Adipocyte (in vitro differentiated cells): ENCODE results near the gene H1-8.

Source experiments
- DNase-seq: peaks from one replicate; pipeline ENCODE4 v3.0.0-alpha.2; 2015; ENCODE audit warnings: low read depth
- H3K27me3 ChIP-seq: replicated peaks from 2 replicates; pipeline ENCODE4 v1.7.0; 2013; ENCODE audit warnings: mild to moderate bottlenecking, low read length, moderate library complexity; ENCODE audit not compliant: control insufficient read depth, insufficient read depth
- H3K36me3 ChIP-seq: 2 replicates; pipeline ENCODE4 v1.7.0; 2013; ENCODE audit warnings: low read length, mild to moderate bottlenecking, moderate library complexity; ENCODE audit not compliant: control insufficient read depth, insufficient read depth, severe bottlenecking
- H3K4me1 ChIP-seq: 2 replicates; pipeline ENCODE4 v1.7.0; 2013; ENCODE audit warnings: mild to moderate bottlenecking, low read length, moderate library complexity; ENCODE audit not compliant: control insufficient read depth, insufficient read depth
- H3K4me3 ChIP-seq: 2 replicates; pipeline ENCODE4 v1.7.0; 2013; ENCODE audit warnings: mild to moderate bottlenecking, low read length, moderate library complexity
- H3K9ac ChIP-seq: 2 replicates; pipeline ENCODE4 v1.7.0; 2013; ENCODE audit warnings: mild to moderate bottlenecking, low read length, moderate library complexity
- H3K9me3 ChIP-seq: 2 replicates; pipeline ENCODE4 v1.7.0; 2013; ENCODE audit warnings: mild to moderate bottlenecking, low read length, moderate library complexity; ENCODE audit not compliant: control insufficient read depth

H1-8 gene

GRCh38 chr3:129567176-129567705 lies 24.3 kb downstream of the H1-8 start:
- Histone ChIP-seq H3K9ac (peak overlapping the region; percentile 31), H3K9me3 (no peaks in the 10 kb centered on the region), H3K36me3 (peaks cover 80% of the 10 kb centered on the region), H3K4me3 (no peak overlapping the region), H3K27me3 (no peaks in the 10 kb centered on the region), H3K4me1 (peaks cover 34% of the 10 kb centered on the region)
- DNase-seq: no peak

- Histone ChIP-seq H3K9me3 (no peaks in the 10 kb centered on the region), H3K9ac (no peak overlapping the region), H3K4me3 (no peak overlapping the region), H3K27me3 (no peaks in the 10 kb centered on the region), H3K36me3 (peaks cover 80% of the 10 kb centered on the region), H3K4me1 (peaks cover 27% of the 10 kb centered on the region)
- DNase-seq: no peak
Observed at GRCh38 chr3:129567939-129568338, 25.0 kb downstream of the H1-8 start.

- H3K4me3 ChIP-seq: no peak overlapping the region
- H3K4me1 ChIP-seq: peaks cover 11% of the 10 kb centered on the region
- no peaks in the 10 kb centered on the region for H3K9me3 ChIP-seq
- DNase-seq: no peak
- no peaks in the 10 kb centered on the region for H3K27me3 ChIP-seq
- H3K9ac ChIP-seq: no peak overlapping the region
- H3K36me3 ChIP-seq: peaks cover 95% of the 10 kb centered on the region
Observed at GRCh38 chr3:129569856-129570255, 26.9 kb downstream of the H1-8 start.

- no peaks in the 10 kb centered on the region for H3K27me3 ChIP-seq
Observed at GRCh38 chr3:129571605-129572547, 28.9 kb downstream of the H1-8 start.

GRCh38 chr3:129572603-129573002 lies 29.6 kb downstream of the H1-8 start:
- Histone ChIP-seq H3K36me3 (peaks cover 92% of the 10 kb centered on the region), H3K4me3 (no peak overlapping the region), H3K9me3 (no peaks in the 10 kb centered on the region), H3K27me3 (no peaks in the 10 kb centered on the region), H3K4me1 (peaks cover 5% of the 10 kb centered on the region), H3K9ac (peak overlapping the region; percentile 8)
- no peak for DNase-seq

More at GRCh38 chr3:129571605-129572547, 28.9 kb downstream of the H1-8 start:
- Histone ChIP-seq H3K4me1 (peaks cover 4% of the 10 kb centered on the region), H3K4me3 (no peak overlapping the region), H3K9ac (peak overlapping the region; percentile 8), H3K9me3 (no peaks in the 10 kb centered on the region), H3K36me3 (peaks cover 95% of the 10 kb centered on the region)
- no peak for DNase-seq

- peaks cover 8% of the 10 kb centered on the region for H3K4me1 ChIP-seq
- no peaks in the 10 kb centered on the region for H3K9me3 ChIP-seq
- no peaks in the 10 kb centered on the region for H3K27me3 ChIP-seq
- peaks cover 97% of the 10 kb centered on the region for H3K36me3 ChIP-seq
- no peak overlapping the region for H3K4me3 ChIP-seq
- DNase-seq: no peak
- H3K9ac ChIP-seq: no peak overlapping the region
Observed at GRCh38 chr3:129573493-129573892, 30.5 kb downstream of the H1-8 start.

GRCh38 chr3:129574206-129574605 lies 31.2 kb downstream of the H1-8 start:
- peaks cover 92% of the 10 kb centered on the region for H3K36me3 ChIP-seq
- H3K27me3 ChIP-seq: no peaks in the 10 kb centered on the region
- no peak for DNase-seq
- H3K4me3 ChIP-seq: no peak overlapping the region
- H3K4me1 ChIP-seq: peaks cover 4% of the 10 kb centered on the region
- H3K9me3 ChIP-seq: no peaks in the 10 kb centered on the region
- H3K9ac ChIP-seq: no peak overlapping the region

GRCh38 chr3:129575233-129575996 lies 32.4 kb downstream of the H1-8 start:
- Histone ChIP-seq H3K9me3 (no peaks in the 10 kb centered on the region), H3K4me3 (no peak overlapping the region), H3K4me1 (peaks cover 4% of the 10 kb centered on the region), H3K9ac (no peak overlapping the region), H3K36me3 (peaks cover 88% of the 10 kb centered on the region), H3K27me3 (no peaks in the 10 kb centered on the region)
- no peak for DNase-seq

- no peak overlapping the region for H3K9ac ChIP-seq
- H3K9me3 ChIP-seq: no peaks in the 10 kb centered on the region
- peaks cover 4% of the 10 kb centered on the region for H3K4me1 ChIP-seq
- no peak overlapping the region for H3K4me3 ChIP-seq
- no peak for DNase-seq
- H3K36me3 ChIP-seq: peaks cover 88% of the 10 kb centered on the region
- H3K27me3 ChIP-seq: no peaks in the 10 kb centered on the region
Observed at GRCh38 chr3:129575997-129576384, 33.0 kb downstream of the H1-8 start.

- no peak overlapping the region for H3K4me3 ChIP-seq
- no peaks in the 10 kb centered on the region for H3K27me3 ChIP-seq
- H3K36me3 ChIP-seq: peaks cover 88% of the 10 kb centered on the region
- DNase-seq: no peak
- H3K9me3 ChIP-seq: no peaks in the 10 kb centered on the region
- H3K9ac ChIP-seq: peak overlapping the region; percentile 48
- peaks cover 4% of the 10 kb centered on the region for H3K4me1 ChIP-seq
Observed at GRCh38 chr3:129576514-129577352, 33.8 kb downstream of the H1-8 start.
